Cardiac fibroblast (primary cell): ENCODE data around the gene MBNL2.

ENCODE experiments used
- DNase-seq, 2 donors: peaks; one replicate each; pipeline versions ENCODE4 v3.0.0 to v3.0.0-alpha.2; 2010; ENCODE audit warnings: low read depth in 2 of 2
- H3K4me3 ChIP-seq, 2 donors: replicated peaks in 1 of 2; 1 replicate in 1 of 2; 2 replicates in 1 of 2; pipeline ENCODE4 v1.5.1; 2011; ENCODE audit warnings: low read depth in 2 of 2, low read length in 2 of 2, mild to moderate bottlenecking in 2 of 2, moderate library complexity in 1 of 2
- CTCF ChIP-seq: IDR thresholded peaks from one replicate; pipeline ENCODE4 v1.5.1; 2011; ENCODE audit warnings: low read depth, mild to moderate bottlenecking, low read length, inconsistent platforms

MBNL2 gene

GRCh38 chr13:97221989-97222700 is at the start of gene MBNL2:
TSS of gene MBNL2 (plus strand) at chr13:97222333. CDS start at chr13:97276236, 53,903 bp downstream.
- peak; percentile 94 to 96 for DNase-seq
- no peak for TF ChIP-seq CTCF
- peak within 1 kb of the TSS; percentile 67 to 74 for H3K4me3 ChIP-seq

GRCh38 chr13:97174638-97175037 is 47.5 kb upstream of the MBNL2 start:
- no peak overlapping the region for H3K4me3 ChIP-seq
- no peak for DNase-seq
- no peak for TF ChIP-seq CTCF

GRCh38 chr13:97175041-97175440 is 47.1 kb upstream of the MBNL2 start:
- TF ChIP-seq CTCF = no peak
- no peak for DNase-seq
- H3K4me3 ChIP-seq = no peak overlapping the region

GRCh38 chr13:97179501-97179900 is 42.6 kb upstream of the MBNL2 start:
- no peak for DNase-seq
- no peak overlapping the region for H3K4me3 ChIP-seq
- no peak for TF ChIP-seq CTCF

GRCh38 chr13:97182111-97182890 is 39.8 kb upstream of the MBNL2 start:
- DNase-seq = no peak
- no peak for TF ChIP-seq CTCF
- H3K4me3 ChIP-seq = no peak overlapping the region

GRCh38 chr13:97185291-97185690 is 36.8 kb upstream of the MBNL2 start:
- no peak for DNase-seq
- H3K4me3 ChIP-seq = no peak overlapping the region
- no peak for TF ChIP-seq CTCF
